Adipose tissue (tissue), 3 donors: ENCODE measurements around the gene USP16. TPM values are rescaled to one million over a fixed set of nuclear protein-coding genes. Genes with fewer than 3 reads are reported as not detected.

Experiments
- H3K27ac ChIP-seq: one replicate; pipeline ENCODE4 v1.5.1; 2013; ENCODE audit warnings: low read depth, low read length
- WGBS, 3 donors: extraction: QIAGEN DNeasy Blood & Tissue Kit; methylation state at CpG; one replicate each; pipeline ENCODE4 v1.1.7; 2013; 5-methylcytosine and 5-hydroxymethylcytosine counted together
- polyA plus RNA-seq, 3 donors: library from polyadenylated mRNA; stranded (reverse); fragments of 200-250 nt; gene quantifications; one replicate each; pipeline ENCODE4 v1.2.3, GENCODE V29; 2013
- donor health status: healthy with polysubstance abuse.
- donor health status: Bipolar disorder and iron deficiency.
- donor health status: healthy.

USP16 gene
- polyA plus RNA-seq, 3 donors, result 21.0 to 31.7 (median 29.7) TPM

DNA sequence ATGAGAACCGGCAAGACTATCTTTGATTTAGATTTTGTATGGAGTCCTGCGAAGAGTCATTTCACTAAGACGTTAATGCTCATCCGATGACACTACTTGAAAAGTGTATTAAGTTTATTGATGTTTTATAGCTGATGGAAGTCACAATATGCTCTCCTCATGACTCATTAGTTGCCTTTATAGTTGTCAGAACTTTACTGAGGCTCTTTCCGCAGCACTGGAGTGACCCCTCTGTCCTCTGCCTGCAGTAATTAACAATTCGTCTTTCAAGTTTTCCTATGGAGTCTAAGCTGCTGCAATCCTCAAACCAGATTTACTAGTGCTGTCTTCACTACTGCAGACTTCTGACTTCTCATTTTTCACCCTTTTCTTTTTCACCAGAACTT is 853 bp downstream of the USP16 start:
- no peak overlapping the region for H3K27ac ChIP-seq
- 1 to 4% (median 4%) methylated on average over 6 of the region's 6 CpGs for WGBS, 3 donors

DNA sequence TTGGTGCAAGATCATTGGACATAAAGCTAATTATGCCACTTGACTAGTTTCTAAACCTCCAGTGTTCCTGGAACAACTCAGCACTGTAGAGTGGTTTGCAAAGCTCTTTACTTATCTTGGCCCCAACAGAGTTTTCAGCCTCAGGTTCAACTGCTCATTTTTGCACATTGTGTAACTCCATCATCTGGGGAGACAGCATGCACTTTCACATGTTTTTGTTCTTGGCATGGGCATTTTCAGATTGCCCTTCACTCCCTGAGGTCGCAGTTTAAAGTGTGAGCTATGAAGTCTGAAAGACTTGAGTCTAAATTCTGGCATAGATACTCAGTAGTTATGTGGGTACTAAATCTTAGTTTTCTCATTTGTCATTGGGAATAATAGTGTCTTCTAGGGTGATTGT is 5.1 kb downstream of the USP16 start:
- WGBS, 3 donors, result 79 to 87% (median 85%) methylated on average over 1 of the region's 1 CpG
- no peak overlapping the region for H3K27ac ChIP-seq

DNA sequence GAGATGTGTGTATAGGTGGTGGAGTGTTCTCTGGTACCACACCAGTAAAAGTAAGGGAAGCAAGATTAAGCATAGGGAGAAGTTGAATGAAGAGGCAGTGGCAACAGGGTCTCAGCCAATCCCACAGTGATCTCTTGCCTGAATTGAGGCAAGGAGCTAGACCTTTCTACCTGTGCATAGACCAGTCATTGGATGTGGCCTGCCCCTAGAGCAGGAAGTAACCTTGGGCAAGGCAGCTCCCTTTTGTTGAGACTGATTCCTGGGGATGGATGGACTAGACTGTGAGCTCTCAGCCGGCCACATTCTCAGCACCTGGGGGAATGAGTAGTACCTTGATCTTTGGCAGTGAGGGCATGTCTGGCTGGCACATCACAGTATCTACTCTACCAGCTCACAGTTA is 6.4 kb downstream of the USP16 start:
- WGBS, 3 donors, result 81 to 95% (median 84%) methylated on average over 1 of the region's 1 CpG
- H3K27ac ChIP-seq, result no peak overlapping the region

DNA sequence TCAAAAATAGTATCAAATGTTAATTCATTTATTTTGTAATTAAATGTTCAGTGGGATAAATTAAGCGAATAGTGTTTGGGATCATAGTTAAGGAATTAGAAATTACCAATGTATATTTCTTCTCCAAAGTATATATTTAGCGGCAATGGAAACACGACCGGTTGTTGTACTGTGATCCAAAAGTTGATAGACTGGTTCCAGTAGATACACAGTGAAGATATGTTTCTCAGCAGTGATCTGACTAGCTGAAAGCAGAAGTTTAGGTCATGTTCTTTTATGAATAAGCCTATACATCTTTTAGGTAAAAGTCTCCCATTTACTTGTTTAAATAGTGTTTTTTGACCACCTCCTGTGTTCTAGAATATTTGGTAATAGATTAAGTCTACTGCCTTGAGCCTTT is 8.8 kb downstream of the USP16 start:
- WGBS, 3 donors, result 51 to 86% (median 68%) methylated on average over 4 of the region's 4 CpGs
- no peak overlapping the region for H3K27ac ChIP-seq

DNA sequence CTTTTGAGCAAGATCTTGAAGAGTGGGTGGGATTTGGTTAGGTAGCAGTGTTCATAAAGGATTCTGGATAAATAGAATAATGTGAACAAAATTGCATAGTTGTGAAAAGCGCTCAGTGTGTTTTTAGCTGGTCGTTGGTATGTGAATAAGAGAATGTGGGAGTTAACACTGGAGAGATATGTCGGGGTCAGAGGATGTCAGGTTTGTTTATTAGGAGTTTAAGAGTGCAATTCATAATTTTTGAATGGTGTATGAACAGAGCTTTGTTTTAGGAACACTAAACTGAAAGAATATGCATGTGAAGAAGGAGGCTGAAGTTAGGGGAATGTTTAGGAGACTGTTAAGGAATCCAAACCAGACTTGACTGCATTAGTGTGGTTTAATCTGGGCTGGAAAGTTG is 9.4 kb downstream of the USP16 start:
- no peak overlapping the region for H3K27ac ChIP-seq
- WGBS, 3 donors, result 72 to 84% (median 78%) methylated on average over 3 of the region's 3 CpGs

DNA sequence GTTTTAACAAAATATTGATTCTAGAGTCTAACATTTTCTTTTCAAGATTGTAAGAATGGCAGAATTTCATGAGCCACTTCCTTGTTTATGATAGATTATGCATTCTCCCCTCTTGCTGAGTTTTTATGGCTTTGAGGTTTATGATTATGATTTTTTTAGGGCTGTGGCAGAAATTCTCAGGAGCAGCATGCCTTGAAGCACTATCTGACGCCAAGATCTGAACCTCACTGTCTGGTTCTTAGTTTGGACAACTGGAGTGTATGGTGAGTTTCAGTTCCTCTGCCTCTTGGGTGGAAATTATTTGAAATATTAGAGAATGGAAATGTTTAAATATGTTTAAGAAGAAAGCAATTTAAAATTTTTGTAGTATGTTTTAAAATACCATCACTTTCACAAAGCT is 10.2 kb downstream of the USP16 start:
- H3K27ac ChIP-seq, result no peak overlapping the region
- 94 to 97% (median 95%) methylated on average over 1 of the region's 1 CpG for WGBS, 3 donors

DNA sequence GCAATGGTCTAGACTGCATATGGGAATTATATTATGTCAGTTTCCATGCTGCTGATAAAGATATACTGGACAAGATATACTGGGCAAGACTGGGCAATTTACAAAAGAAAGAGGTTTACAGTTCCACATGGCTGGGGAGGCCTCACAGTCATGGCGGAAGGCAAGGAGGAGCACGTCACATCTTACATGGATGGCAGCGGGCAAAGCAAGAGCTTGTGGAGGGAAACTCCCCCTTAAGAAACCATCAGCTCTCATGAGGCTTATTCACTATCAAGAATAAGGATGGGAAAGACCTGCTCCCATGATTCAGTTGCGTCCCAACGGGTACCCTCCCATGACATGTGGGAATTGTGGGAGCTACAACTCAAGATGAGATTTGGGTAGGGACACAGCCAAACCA is 27.8 kb downstream of the USP16 start:
- no peak overlapping the region for H3K27ac ChIP-seq
- WGBS, 3 donors, result 97 to 99% (median 99%) methylated on average over 5 of the region's 5 CpGs

DNA sequence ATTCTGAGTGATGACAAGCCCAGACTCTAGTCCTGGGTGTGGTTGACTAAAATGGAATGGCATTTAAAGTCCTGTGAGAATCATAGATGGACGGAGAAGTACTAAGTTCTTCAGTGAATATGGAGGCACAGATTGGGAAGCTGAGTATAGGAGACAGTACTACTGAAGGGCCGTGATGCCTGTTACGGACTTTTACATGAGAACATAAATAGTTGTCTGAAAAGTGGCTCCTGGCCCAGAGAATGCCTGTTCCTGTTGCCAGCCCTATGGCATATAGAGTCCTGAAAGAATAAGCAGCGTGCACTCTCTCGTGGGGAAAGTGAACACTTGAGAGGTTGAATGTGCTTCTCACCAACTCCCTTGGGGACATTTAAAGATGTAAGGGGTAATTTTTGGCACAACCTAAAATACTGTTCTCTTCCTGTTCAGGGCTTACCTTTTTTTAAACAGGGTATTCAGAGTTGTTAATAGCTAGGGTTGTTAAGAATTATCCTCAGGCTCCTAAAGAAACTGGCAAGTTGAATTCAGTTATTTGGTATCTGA is 28.6 kb downstream of the USP16 start:
- WGBS, 3 donors, result 87 to 90% (median 87%) methylated on average over 5 of the region's 5 CpGs
- no peak overlapping the region for H3K27ac ChIP-seq

DNA sequence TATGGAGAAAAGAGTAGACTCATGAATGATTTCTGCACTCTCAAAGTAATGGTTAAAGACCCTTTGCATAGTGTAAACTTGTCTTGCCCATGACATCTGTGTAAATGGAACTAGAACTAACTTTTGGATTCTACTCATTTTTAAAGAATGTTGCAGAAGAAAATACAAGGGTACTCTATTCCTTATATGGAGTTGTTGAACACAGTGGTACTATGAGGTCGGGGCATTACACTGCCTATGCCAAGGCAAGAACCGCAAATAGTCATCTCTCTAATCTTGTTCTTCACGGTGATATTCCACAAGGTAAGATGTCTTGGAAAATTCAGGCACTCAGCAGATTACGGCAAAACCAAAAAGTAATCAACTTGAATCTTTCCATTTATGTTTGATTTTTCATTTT is 29.2 kb downstream of the USP16 start:
- 93 to 94% (median 93%) methylated on average over 4 of the region's 4 CpGs for WGBS, 3 donors
- no peak overlapping the region for H3K27ac ChIP-seq

DNA sequence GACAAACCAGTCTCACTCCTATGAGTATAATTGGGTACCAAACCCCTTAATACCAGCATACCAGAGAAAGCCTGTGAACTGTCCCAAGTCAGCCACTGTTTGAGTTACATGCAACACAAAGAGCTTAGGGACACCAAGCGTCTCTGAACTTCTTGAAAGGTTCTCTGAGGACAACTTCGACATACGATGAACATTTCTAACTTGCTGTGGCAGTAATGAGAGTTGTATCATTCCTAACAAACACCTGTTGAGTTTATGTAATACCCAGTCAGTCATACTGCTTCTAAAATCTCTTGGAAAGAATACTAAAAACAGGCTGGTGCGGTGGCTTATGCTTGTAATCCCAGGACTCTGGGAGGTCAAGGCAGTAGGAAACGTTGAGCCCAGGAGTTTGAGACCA is 30.6 kb downstream of the USP16 start:
- 88 to 91% (median 89%) methylated on average over 5 of the region's 5 CpGs for WGBS, 3 donors
- no peak overlapping the region for H3K27ac ChIP-seq

DNA sequence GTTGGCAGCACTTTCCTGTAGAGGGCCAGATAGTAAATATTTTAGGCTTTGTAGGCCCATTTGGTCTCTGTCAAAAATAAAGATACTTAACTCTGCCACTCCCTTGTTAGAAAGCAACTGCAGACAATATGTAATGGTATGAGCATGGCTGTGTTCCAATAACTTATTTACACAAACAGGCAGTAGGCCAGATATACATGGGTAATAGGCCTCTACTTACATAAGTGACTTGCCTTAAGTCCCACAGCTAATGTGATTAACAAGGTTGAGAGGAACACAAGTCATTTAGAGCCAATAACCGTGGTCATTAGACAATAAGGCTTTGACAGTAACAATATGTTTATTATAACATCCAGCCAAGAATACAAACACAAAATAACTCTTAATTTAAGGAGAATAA is 31.5 kb downstream of the USP16 start:
- WGBS, 3 donors, result 35 to 76% (median 70%) methylated on average over 1 of the region's 1 CpG
- no peak overlapping the region for H3K27ac ChIP-seq

DNA sequence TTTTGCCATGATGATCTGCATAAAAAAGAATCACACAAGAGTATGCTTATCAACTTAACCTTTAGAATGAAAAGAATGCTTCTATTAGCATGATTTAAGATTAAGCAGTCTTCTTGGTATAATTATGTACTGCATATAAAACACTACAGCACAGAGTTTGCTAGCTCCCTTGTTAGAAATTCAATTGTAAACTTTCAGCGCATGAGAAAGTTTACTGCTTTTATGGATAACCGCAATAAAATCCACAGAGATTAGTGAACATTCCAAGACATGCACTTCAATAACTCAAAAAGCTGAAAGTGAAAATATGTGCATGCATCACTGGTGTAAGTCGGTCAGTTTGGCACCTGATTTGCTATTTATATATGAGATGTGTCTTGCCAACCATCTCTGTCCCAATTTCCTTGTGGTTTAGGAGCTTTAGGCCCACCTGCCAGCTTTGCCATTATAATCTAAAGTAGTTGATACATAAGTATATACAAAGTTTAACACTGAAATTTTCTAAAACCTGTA is 32.1 kb downstream of the USP16 start:
- no peak overlapping the region for H3K27ac ChIP-seq
- WGBS, 3 donors, result 88 to 93% (median 89%) methylated on average over 3 of the region's 3 CpGs

DNA sequence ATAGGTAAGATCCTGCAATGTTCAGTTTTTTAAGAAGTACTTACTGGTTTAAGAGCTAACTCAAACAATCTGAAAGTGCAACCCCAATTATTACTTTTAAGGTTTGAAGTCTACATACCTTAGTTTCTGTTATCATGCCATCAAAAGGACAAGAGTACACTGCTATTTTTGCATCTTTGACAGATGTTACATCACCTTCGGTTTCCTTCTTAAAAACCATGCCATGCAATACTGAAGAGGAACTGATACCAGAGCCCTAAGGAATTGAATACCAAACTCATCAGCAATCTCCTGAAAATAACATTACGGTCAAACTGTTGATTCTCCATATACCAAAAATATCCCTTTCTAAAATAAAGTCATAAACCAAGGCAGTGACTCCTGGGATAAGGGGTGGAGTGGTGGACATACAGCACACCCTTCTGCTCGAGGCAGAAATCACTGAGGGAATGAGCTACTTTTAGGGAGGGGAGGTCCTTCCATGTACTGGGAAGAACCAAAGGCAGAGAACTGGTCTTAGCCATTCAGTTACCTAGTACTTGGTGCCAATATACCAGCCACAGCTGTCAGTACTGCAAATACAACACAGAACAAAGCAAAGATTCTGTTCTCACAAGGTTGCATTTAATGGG is 40.5 kb downstream of the USP16 start:
- H3K27ac ChIP-seq, result no peak overlapping the region
- 48 to 84% (median 58%) methylated on average over 3 of the region's 3 CpGs for WGBS, 3 donors

DNA sequence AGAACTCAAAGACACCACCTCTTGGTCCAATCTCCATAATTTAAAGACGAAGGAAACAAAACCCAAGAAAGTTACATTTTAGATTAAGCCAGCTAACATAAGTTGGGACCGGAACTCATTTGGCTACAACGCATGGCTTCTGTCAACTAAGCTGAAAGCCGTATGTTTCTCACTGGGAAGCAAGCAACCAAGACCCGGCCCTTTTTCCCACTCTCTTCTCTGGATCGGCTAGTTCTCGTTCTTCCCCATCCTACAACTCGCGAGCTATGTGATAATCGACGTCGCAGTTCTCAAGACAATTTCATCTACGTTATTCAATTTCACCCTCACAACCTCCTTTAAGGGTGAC is 48.4 kb downstream of the USP16 start:
- H3K27ac ChIP-seq, result no peak overlapping the region
- 0 to 1% (median 0%) methylated on average over 13 of the region's 13 CpGs for WGBS, 3 donors

DNA sequence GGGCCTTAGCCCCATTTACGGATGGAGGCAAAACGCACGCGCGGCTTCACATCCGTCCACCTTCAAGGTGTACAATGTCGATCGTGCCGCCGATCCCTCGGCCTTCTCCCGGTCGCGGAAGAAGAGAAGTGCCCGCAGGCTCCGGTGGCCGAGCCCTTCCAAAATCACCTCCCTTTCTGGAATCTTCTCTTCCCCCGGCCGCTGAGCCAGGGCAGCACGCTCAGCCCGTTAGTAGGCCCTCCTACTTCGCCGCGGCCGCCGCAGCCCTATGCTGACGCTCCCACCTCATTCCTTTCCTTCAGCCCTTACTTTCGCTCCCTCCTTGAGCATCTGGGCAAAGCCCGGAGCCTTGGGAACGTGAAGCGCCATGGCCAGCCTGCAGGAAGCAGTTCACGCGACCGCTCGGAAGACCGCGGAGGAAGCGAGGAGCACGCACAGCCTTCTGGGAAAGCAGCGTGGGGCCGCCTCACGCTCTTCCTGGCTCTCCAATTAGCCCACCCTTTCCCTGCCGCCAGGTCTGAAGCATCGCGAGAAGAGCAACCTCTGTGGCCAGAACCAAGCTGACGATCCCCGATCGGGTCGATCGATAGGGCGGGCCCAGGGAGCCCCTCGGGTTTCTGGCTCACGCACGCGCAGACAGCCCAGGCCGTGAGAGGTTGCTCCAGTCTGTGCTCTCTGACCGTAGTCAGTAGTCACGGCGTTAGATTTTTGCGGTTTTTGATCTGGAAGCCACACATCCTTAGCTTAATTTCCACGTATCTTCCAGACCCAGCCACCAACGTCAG is 48.9 kb downstream of the USP16 start, which contains the start of gene CCT8:
TSS of gene CCT8 (minus strand) at position 427 of the 785 bp plus-strand sequence. CDS start at position 369, 58 bp downstream.
- WGBS, 3 donors, result 0% methylated on average over 62 of the region's 62 CpGs
- H3K27ac ChIP-seq, result no peak within 1 kb of the TSS

DNA sequence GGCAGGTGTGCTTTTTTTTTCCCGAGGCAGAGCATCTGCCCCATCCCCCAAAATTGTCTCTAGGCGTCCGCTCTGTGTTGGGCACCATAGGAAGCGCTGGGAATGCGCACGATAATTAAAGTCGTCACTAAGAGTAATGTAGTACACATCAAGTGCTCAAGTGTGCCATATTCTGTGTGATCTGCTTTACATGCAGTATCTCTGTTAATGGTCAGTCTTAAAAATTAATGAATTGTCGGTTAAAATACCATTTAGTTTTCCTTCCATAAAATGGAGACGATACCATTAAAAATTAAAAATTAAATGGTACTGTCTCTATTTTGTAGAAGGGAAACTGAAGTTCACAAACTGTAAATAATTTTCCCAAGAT is 49.5 kb downstream of the USP16 start:
- no peak overlapping the region for H3K27ac ChIP-seq
- 10 to 13% (median 12%) methylated on average over 9 of the region's 9 CpGs for WGBS, 3 donors

DNA sequence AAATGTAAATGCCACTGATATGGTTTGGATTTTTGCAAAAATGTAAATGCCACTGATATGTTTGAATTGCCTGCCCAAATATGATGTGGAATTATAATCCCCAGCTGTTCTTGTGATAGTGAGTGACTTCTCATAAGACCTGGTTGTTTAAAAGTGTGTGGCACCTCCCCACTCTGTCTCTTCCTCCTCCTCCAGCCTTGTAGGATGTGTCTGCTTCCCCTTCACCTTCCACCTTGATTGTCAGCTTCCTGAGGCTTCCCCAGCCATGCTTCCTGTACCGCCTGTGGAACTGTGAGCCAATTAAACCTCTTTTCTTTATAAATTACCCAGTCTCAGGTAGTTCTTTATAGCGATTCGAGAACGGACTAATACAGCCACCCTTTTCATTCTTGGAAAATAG is 50.3 kb downstream of the USP16 start:
- WGBS, 3 donors, result 79 to 93% (median 81%) methylated on average over 4 of the region's 4 CpGs
- no peak overlapping the region for H3K27ac ChIP-seq

DNA sequence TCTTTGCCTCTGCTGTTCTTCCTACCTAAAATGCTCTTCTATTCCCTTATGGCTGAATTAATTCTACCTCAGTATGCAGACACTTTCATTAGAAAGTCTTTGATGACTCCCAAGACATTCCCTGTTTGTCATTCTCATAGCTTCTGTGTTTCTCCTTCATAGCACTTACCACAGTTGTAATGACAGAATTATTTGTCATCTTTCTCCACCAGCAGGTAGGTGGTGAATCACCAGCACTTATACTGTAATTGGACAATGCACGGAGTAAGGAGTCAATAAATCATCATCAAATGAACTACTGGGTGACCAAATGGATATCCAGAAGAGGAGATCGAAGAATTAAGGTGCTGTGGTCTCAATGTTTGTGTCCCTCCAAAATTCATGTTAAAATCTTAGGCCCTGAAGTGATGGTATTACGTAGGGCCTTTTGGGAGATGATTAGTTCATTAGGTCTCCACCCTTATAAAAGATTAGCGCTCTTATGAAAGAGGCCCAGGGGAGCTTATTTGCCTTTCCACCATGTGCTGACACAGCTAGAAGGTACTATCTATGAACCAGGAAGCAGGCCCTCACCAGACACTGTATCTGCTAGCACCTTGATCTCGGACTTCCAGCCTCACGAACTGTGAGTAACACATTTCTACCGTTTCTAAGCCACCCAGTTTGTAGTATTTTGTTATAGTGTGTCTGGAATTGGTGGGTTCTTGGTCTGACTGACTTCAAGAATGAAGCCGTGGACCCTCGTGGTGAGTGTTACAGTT is 51.4 kb downstream of the USP16 start:
- no peak overlapping the region for H3K27ac ChIP-seq
- 88 to 92% (median 89%) methylated on average over 9 of the region's 9 CpGs for WGBS, 3 donors
